ENCODE data around the gene HSBP1L1.

Gene HSBP1L1

DNA sequence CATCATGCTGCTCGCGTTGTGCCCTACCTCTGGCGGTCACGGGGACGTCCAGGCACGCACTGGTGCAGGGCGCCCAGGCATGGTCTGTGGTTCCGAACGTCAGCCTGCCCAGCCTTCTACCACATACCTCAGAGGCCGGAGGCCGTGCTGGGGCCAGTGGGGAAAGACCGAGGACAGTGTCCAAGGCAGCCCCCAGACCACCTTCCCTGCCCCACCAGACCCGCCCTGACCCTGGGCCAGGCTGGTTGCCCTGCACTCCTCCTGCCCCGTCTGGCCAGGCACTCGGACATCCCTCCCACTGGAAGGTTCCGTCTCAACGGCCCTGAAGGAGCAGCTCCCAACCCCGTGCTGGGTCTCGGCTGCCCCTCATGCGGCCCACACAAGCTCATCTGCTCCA lies 45.8 kb upstream of the HSBP1L1 start:
- TF ChIP-seq, protein P1, sequence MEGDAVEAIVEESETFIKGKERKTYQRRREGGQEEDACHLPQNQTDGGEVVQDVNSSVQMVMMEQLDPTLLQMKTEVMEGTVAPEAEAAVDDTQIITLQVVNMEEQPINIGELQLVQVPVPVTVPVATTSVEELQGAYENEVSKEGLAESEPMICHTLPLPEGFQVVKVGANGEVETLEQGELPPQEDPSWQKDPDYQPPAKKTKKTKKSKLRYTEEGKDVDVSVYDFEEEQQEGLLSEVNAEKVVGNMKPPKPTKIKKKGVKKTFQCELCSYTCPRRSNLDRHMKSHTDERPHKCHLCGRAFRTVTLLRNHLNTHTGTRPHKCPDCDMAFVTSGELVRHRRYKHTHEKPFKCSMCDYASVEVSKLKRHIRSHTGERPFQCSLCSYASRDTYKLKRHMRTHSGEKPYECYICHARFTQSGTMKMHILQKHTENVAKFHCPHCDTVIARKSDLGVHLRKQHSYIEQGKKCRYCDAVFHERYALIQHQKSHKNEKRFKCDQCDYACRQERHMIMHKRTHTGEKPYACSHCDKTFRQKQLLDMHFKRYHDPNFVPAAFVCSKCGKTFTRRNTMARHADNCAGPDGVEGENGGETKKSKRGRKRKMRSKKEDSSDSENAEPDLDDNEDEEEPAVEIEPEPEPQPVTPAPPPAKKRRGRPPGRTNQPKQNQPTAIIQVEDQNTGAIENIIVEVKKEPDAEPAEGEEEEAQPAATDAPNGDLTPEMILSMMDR (IDR thresholded peaks at IDR 0.05): no peak

DNA sequence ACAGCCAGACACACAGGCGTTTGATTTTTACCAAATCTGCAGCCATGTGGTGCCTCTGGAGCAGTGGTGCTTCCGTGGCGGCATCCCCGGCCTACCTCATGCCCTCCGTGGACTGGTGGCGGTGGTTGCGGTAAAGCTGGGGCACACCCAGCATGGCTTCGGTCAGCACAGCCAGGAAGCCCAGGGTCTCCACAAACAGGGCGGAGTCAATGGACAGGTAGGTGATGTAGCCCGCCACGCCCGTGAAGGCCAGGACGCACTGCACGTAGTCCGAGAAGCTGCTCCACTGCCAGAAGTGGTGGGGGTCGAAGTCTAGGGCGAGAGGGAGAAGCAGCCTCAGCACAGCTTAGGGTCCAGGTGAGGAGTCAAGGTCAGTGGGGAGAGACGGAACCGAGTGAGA lies 45.4 kb upstream of the HSBP1L1 start:
- TF ChIP-seq, protein P1 (IDR thresholded peaks at IDR 0.05): no peak

DNA sequence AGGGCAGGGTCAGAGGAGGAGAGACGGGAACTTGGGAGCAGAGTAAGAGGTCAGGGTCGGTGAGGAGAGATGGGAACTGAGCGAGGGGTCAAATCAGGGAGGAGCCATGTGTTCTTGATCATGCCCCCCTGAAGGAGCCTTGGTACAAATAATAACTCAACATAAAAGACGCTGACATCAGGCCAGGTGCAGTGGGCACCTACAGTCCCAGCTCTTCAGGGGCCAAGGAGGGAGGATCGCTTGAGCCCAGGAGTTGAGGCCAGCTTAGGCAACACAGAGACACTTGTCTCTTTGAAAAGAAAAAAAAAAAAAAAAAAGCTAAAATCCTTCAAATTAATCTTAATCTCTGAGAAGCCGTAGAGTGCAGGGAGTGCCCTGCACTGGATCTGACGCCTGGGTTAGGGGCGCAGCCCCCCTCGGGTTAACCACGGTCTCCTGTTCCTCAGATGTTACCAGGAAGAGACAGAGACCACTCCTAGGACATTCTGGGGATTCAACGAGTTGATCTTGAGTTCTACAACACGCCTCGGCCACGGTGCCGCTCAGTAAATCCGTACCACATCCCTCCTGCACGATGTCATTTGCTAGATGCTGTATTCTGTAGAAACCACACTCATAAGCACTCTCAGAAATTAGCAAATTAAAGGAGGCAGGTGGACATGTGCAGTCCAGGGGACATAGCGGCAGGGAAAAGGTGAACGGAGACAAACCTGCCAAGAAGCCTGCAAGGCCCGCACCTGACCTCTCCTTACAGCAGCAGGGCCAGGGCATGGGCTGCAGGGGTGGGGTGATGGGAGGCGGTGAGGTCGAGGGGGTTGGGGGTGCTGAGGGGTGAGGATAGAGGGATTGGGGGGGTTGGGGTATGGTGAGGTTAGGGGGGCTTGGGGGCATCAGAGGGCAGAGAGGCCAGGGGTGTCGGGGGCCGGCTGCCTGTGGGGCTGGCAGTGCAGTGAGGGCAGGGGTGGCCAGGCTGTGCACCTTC lies 42.2 kb upstream of the HSBP1L1 start:
- TF ChIP-seq, protein P1 (IDR thresholded peaks at IDR 0.05): no peak

DNA sequence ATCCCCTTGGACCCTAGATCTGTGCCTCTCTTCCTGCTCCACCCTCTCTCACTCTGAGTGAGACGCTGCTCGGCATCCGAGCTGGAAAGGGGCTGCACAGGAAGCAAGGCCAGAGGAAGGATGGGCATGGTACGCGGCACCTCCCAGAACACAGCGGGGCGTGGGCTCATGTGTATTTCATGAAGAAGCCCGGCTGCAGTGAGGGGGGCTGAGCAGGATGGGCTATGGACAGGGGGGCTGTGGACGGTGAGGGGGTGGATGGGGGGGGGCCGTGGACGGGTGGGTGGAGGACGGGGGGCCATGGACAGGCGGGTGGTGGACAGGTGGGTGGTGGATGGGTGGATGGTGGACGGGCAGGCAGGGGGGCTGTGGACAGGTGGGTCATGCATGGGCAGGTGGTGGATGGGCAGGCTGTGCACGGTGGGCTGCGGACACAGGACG lies 41.5 kb upstream of the HSBP1L1 start:
- TF ChIP-seq, protein P1 (IDR thresholded peaks at IDR 0.05): no peak

DNA sequence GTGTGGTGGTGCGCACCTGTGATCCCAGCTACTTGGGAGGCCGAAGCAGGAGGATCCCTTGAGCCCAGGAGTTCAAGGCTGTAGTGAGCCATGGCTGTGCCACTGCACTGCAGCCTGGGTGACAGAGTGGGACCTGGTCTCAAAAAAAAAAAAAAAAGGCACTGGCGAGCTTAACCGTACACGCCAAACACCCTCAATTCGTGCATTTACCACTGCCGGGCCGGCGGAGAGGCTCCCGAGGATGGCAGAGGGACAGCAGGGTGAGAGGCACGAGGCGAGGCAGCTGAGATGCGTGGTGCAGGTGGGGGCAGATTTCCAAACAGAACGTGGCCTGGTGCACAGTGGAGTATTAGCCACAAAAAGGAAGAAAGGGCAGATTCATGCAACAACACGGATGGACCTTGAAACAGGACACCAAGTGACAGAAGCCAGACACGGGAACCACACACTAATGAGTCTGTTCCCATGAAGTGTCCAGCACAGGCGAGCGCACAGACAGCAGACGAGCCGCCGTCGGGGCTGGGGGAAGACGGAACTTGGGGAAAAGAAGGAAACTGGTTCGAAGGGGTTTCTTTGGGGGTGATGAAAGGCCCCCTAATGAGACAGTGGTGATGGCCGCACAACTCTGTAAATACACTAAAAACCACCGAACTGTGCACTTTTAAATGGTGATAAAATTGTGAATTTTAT lies 40.4 kb upstream of the HSBP1L1 start:
- TF ChIP-seq, protein P1 (IDR thresholded peaks at IDR 0.05): no peak

DNA sequence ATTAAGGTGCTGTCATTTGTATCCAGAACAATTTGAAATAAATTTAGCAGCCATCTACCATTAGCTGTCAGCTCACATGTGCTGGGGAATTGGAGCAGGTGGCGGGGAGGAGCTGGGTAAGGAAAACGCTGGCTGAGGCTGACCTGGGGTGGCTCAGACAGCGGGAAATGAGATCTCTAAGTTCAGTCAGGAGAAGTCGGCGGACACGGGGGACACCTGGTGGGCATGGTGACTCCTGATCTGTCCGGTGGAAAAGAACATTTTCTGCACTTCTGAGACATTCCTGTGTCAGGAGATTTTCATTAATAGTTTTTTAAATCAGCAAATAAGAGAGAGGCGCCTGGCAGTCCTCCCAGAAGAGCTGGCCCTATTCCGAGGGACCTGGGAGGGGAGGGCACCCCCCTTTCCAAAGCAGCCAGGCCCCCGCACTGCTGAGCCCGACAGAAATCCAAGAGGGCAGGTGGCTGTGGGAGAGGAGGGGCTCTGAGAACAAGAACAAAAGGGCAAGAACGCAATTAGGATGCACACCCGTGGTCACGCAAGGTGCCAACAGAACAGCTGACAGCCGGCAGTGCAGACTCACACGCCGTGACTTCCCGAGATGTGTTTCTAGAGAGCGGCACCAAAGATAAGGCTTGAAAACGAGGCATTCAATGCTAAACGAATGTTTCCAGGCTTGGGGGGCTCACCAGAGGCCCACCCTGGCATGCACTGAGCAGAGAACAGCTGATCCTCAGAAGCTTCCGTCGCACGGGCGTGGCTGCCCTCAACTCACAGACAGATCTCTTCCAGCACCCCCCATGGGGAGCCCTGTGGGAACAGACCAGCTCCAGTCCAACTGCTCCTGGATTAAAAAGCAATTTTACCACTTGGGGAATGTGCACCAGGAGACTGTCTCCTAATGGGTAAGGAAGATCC lies 39.4 kb upstream of the HSBP1L1 start:
- TF ChIP-seq, protein P1 (IDR thresholded peaks at IDR 0.05): no peak

DNA sequence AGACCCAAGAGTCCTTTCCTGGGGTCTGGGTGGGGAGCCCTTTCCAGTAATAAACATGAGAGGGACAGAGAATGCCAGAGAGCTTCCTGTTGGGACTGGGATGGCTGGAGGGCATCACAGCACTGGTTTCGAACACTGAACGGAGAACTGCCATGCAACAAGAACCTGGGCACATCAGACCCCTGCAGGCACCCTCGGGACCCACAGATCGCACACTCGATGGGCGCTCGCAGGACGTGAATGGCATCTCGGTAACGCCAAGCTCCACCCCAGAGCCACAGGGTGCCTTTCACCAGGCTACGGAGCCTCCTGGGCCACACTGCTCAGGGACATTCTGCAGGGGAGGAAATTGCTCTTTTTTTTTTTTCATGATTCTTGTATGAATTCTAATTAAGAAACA lies 38.1 kb upstream of the HSBP1L1 start:
- TF ChIP-seq, protein P1 (IDR thresholded peaks at IDR 0.05): no peak
